GM19328 (cell line): ENCODE measurements around the gene IFRD2.

Experiments
- ATAC-seq: cut with Tn5 transposase; IDR thresholded peaks from one replicate; pipeline ENCODE4 v1.9.1; 2021; ENCODE audit warnings: mild to moderate bottlenecking, moderate library complexity; ENCODE audit not compliant: unreplicated experiment

IFRD2 gene

GRCh38 chr3:50292159-50293078 is at the start of gene IFRD2:
IFRD2 (minus strand) TSS chr3:50292429; CDS start chr3:50292274, 155 bp downstream.
- ATAC-seq, result peak; percentile 97

GRCh38 chr3:50341537-50341936 is 49.3 kb upstream of the IFRD2 start:
- ATAC-seq, result no peak

- ATAC-seq, result no peak
Observed at GRCh38 chr3:50340448-50341329, 48.5 kb upstream of the IFRD2 start, which contains the start of gene RASSF1. RASSF1 (minus strand) TSS chr3:50340836; CDS start chr3:50340805, 31 bp downstream.

- ATAC-seq, result no peak
Observed at GRCh38 chr3:50340147-50340447, 47.9 kb upstream of the IFRD2 start.

- no peak for ATAC-seq
Observed at GRCh38 chr3:50339485-50340146, 47.4 kb upstream of the IFRD2 start.

- no peak for ATAC-seq
Observed at GRCh38 chr3:50338965-50339364, 46.7 kb upstream of the IFRD2 start.

- peak; percentile 64 for ATAC-seq
Observed at GRCh38 chr3:50337175-50337861, 45.1 kb upstream of the IFRD2 start.

- peak; percentile 29 for ATAC-seq
Observed at GRCh38 chr3:50336452-50337174, 44.4 kb upstream of the IFRD2 start.

- ATAC-seq, result no peak
Observed at GRCh38 chr3:50334339-50335075, 42.3 kb upstream of the IFRD2 start.

GRCh38 chr3:50333744-50334328 is 41.6 kb upstream of the IFRD2 start:
- no peak for ATAC-seq

- ATAC-seq, result no peak
Observed at GRCh38 chr3:50331364-50331907, 39.2 kb upstream of the IFRD2 start.

GRCh38 chr3:50330330-50330729 is 38.1 kb upstream of the IFRD2 start:
- no peak for ATAC-seq

GRCh38 chr3:50327943-50328691 is 35.9 kb upstream of the IFRD2 start, which contains the start of gene TUSC2:
TUSC2 (minus strand) TSS chr3:50328223; CDS start chr3:50328099, 124 bp downstream.
- ATAC-seq, result peak; percentile 89

- ATAC-seq, result no peak
Observed at GRCh38 chr3:50327129-50327528, 34.9 kb upstream of the IFRD2 start.

- ATAC-seq, result no peak
Observed at GRCh38 chr3:50326182-50326541, 33.9 kb upstream of the IFRD2 start.

- no peak for ATAC-seq
Observed at GRCh38 chr3:50325497-50326181, 33.4 kb upstream of the IFRD2 start.

- no peak for ATAC-seq
Observed at GRCh38 chr3:50325113-50325480, 32.9 kb upstream of the IFRD2 start.
